GM19238 (cell line): ENCODE results near the gene PRRT1B.

Experiments
- DNase-seq: peaks from one replicate; pipeline ENCODE4 v3.0.0; 2011; ENCODE audit warnings: low spot score; ENCODE audit not compliant: insufficient read length

The PRRT1B gene

DNA sequence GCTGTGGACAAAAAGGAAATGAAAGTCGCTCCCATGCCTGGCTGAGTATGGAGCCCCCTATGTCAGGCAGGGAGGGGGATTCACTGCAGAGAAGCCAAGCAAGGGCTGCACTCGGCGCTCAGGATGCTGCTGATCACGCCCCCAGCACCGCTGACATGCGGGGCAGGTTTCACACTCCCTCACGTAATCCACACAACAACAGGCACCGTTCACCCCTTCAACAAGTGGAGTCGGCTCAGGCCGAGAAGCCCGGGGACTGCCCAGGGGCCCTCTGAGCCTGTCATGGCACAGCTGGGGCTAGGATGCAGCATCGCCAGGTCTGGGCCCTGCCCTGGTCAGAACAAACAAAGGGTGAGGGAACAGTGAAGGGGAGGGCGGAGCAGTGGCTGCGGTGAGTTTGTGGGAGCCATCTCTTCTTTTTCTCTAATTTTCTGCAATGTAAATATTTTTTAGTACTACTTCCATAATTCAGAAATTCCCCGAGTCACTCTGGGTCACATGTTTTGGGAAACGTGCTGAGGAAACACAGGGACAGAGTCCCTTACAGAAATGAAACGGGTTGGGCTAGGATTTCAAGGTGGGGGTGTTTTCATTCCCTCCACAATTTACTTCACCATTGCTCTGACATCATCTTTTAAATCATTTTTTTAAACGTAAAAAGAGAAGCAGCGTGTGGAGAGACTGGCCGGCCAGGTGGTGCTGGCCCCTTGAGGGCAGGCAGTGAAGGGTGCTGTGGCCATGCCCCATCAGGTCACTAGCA lies 49.8 kb downstream of the PRRT1B start:
- DNase-seq, result no peak

DNA sequence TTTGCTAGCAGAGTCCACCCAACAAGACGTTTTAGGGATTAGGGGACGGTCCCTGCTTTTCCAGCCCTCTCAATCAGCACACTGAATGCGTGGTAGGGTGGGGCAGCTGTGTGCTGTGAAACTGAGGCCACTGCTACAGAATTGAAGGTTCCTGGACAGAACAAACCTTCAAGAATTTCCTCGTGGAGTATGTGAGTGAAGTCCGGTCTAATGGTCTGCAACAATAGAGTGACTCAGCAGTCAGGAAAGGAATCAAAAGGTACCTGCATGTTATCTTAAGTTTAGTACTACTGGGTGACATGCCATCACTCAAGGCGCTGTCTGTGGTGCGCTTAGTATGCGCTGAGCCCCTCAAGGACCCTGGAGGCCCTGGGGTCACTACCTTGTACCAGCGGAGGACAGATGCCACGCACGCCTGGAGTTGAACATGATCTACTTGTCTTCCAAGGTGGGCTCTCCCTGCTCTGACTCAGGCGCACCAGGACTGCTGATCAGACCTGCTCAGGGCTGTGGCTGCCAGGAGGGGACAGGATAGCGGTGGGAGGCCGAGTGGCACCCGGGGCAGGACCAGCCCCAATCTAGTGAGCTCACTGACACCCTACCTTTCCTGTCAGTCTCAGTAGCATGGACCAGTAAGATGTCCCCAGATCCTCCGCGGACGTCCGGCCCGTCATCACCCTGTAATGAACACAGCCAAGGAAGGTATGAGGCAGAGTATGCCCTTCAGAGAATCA lies 50.5 kb downstream of the PRRT1B start:
- DNase-seq, result no peak

- no peak for DNase-seq
These were observed 51.1 kb downstream of the PRRT1B start for GRCh38 chr9:131596430-131596743.

GRCh38 chr9:131597246-131597645 lies 51.9 kb downstream of the PRRT1B start:
- DNase-seq, result no peak

DNA sequence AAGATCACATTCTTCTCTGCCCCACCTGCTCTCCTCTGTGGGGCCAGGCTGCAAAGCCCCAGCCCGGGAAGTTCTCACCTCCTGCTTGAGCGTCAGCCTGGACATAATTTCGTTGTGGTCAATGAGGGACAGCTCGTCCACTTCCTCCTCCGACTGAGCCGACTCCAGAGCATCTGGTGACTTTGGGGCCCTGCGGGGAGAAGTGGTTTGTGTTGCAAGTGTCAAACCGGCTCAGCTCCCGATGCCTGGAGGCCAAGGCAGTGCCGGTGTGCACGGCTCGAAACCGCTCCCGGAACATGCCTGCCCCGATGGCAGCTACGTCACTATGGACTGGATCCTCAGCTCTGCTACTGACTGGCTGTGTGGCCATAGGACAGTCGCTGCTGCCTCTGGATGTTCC lies 52.8 kb downstream of the PRRT1B start:
- no peak for DNase-seq

DNA sequence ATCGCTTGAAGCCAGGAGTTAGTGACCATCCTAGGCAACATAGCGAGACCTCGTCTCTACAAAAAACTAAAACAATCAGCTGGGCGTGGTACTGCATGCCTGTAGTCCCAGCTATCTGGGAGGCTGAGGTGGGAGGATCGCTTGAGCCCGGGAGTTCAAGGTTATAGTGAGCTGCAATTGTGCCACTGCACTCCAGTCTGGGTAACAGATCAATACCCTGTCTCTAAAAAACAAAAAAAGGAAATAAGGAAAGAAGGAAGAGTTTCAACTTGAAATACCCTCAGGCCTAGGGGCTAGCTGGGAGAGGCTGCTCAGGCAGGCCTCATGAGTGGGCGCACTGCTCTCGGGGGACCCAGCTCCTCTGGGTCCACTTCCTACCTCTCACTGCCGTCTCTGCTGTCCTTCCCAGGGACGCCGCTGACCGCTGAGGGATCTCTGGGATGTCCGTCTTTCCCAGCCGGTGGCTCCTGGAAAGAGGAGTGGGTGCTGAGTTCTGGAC lies 56.4 kb downstream of the PRRT1B start:
- DNase-seq, result no peak

- no peak for DNase-seq
These were observed 57.9 kb downstream of the PRRT1B start for GRCh38 chr9:131603199-131603598.

GRCh38 chr9:131603711-131604439 lies 58.6 kb downstream of the PRRT1B start:
- no peak for DNase-seq

DNA sequence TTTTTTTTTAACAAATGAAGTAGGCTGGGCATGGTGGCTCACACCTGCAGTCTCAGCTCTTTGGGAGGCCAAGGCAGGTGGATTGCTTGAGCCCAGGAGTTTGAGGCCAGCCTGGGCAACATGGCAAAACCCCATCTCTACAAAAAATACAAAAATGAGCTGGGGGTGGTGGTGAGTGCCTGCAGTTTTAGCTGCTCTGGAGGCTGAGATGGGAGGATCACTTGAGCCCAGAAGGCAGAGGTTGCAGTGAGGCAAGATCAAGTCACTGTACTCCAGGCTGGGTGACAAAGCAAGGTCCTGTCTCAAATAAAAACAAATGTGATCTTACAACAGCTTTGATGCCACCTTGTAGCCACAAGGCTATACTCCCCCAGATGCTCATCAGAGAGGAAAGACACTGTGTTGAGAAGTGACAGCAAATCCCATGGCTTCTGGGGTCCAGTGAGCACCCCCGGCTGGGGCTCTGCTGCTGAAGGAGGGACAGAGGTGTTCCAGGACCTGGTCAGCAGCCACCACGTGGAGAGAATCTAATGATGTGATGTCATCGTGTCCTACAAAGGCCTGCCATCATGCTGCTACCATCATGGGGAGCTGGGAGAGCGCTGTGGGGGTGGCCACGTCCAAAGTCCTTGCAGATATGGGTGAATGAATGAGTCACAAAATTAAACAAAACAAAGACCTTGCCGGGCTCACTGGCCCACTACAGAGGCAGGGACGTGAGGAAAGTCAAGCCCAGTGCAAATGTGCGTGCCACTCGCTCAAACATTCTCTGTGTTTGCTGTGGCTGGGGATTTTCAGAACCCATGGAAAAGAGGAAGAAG lies 60.7 kb downstream of the PRRT1B start:
- no peak for DNase-seq

- no peak for DNase-seq
These were observed 61.7 kb downstream of the PRRT1B start for GRCh38 chr9:131606896-131607567.

DNA sequence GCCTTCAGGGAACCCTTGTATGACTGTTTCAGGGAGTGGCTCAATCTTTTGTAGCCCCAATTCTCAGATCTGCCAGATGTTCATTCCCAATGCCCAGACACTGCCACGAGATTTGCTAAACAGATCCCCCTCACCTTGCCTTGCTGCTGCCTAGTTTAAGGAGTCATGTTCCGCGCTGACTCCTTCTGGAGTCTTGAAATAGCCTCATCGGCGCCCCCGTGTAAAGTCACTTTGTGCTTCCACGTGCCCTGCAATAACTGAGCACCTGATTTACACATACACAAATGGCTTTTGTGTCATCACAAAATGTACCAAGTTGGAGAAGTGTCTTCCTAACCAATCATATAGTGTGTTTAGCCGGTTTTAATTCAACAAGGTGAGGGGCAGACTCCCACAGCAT lies 62.3 kb downstream of the PRRT1B start:
- no peak for DNase-seq

DNA sequence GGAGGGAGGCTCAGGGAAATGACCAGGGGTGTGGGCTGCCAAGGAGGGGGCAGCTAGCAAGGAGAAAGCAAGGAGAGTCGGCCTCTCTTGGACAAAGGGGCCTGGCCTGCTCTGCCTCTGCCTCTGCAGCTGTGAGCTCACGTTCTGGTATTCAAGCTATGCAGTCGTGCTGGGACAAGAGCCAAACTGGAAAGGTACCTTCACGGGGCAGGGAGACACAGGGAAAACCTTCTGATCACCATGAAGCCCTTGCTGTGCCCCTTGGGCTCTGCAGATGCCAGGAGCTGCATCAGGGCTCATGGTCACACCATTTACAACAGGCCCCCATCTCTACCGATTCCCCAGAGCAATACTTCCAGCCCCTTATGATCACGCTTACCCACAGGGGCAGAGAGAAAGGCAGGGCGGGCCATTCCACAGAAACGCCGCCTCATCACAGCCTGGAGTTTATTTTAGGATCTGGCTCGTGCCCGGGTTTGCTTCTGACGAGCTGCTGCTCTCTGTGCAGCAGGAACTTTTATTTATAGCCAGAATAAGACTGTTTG lies 63.2 kb downstream of the PRRT1B start:
- DNase-seq, result no peak
